ENCODE results near the gene NUP210L.

The NUP210L gene

DNA sequence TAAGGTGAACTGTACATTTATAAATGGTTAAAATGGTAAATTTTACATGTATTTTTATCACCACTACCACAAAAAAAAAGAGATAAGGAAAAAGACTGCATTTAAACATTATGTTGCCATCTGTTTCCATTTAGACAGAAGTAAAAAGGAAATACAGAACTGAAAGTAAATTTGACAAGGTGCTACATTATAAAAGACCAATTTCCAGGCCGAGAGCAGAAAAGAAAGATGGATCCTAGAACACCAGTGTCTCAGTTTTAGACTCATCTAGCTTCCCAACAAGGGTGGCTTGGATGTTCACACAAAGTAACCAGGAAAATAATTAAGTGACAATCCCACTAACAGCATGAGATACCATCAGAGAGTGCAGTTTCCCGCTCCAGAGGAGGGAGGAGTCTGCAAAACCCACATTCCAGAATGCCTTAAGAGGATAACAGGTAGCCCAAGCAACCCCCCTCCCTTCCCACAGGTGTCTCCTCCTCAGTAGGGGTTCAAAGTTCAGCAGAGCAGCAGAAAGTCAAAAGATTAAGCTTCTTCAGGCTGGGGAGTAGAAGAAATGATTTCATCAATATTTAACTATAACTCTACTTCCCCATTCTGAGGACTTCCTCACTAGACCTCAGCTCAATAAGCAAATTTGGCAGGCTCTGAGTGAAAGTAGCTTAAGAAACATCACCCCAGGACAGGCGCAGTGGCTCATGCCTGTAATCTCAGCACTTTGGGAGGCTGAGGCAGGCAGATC is 25.2 kb upstream of the NUP210L start:
- no peak for DNase-seq (ENCODE audit: low read depth)
- TF ChIP-seq, protein P1, sequence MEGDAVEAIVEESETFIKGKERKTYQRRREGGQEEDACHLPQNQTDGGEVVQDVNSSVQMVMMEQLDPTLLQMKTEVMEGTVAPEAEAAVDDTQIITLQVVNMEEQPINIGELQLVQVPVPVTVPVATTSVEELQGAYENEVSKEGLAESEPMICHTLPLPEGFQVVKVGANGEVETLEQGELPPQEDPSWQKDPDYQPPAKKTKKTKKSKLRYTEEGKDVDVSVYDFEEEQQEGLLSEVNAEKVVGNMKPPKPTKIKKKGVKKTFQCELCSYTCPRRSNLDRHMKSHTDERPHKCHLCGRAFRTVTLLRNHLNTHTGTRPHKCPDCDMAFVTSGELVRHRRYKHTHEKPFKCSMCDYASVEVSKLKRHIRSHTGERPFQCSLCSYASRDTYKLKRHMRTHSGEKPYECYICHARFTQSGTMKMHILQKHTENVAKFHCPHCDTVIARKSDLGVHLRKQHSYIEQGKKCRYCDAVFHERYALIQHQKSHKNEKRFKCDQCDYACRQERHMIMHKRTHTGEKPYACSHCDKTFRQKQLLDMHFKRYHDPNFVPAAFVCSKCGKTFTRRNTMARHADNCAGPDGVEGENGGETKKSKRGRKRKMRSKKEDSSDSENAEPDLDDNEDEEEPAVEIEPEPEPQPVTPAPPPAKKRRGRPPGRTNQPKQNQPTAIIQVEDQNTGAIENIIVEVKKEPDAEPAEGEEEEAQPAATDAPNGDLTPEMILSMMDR (conservative IDR thresholded peaks at IDR 0.05; ENCODE audit: low read depth, low read length), result no peak
- no peak overlapping the region for H3K4me3 ChIP-seq (ENCODE audit: low read depth, low read length)

DNA sequence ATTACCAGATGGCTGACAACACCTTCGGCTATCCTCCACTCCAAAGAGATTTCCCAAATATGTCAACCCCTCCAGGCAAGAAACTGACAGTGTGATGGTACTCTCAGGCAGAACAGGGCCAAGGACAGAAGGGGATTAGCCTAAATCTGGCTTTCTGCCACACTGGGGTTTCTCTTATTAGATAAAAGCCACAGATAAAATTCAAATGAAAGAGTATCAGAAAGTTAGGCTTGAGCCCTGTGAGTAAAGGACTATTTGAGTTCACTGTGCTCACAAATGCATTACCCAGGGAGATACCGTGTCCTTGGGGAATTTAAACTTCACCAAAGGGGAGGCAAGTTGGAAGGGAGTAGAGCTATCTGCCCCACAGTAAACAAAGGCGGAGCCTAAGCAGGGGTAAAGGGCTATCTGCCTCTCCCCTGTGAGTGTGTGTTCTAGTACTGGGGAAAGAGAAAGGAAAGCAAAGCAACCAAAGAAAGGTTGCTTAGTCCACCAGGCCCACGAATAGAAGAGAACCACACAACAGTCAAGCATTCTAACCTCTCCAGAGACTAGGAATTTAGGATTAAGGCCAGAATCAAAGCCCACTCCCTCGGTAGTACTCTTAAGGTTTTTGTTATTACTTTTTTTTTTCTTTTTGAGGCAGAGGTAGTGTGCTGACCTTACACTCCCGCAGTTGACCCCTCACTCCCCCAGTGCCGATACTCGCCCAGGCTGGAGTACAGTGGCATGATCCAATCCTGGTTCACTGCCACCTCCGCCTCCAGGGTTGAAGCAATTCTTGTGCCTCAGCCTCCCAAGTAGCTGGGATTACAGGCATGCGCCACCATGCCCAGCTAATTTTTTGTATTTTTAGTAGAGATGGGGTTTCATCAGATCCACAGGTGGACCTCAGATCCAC is 24.3 kb upstream of the NUP210L start:
- TF ChIP-seq, protein P1 (conservative IDR thresholded peaks at IDR 0.05; ENCODE audit: low read depth, low read length), result no peak
- DNase-seq (ENCODE audit: low read depth), result no peak
- no peak overlapping the region for H3K4me3 ChIP-seq (ENCODE audit: low read depth, low read length)

DNA sequence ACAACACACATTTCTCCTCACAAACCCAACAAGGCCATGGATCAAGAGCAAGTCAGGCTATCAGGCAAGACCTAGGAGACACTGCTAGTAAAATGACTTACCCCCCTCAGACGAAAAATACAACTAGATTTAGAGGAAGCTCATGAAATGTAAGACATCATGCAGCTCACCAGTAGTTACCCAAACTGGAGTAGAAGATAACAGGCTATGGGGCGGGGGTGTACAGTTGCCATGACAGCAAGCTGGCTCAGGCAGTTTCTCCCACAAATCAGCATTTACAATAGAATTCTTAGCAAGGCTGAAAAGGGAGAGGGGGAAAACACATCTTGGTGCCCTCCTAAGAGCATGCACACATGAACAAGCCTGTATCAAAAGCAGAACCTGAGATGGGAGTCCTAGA is 23.1 kb upstream of the NUP210L start:
- no peak overlapping the region for H3K4me3 ChIP-seq (ENCODE audit: low read depth, low read length)
- peak; percentile 31 for DNase-seq (ENCODE audit: low read depth)
- TF ChIP-seq, protein P1 (conservative IDR thresholded peaks at IDR 0.05; ENCODE audit: low read depth, low read length), result no peak

DNA sequence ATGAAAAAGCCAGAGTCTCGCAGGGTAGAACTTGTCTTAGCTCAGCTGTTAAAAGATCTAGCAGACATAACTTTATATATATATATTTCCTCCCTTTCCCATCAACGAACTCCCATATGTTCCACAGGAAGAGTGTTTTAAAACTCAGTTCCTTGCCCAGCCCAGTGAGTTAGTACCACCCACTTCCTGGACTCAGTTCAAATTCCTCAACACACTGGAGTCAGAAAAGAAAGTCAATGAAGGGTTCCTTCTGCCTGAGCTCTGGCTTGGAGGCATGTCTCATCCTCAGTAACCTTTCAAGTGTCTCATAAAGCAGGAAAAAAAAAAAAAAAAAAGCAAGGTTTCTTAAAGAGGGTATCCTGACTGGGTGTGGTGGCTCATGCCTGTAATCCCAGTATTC is 21.5 kb upstream of the NUP210L start:
- H3K4me3 ChIP-seq (ENCODE audit: low read depth, low read length), result no peak overlapping the region
- TF ChIP-seq, protein P1 (conservative IDR thresholded peaks at IDR 0.05; ENCODE audit: low read depth, low read length), result no peak
- DNase-seq (ENCODE audit: low read depth), result peak; percentile 87

DNA sequence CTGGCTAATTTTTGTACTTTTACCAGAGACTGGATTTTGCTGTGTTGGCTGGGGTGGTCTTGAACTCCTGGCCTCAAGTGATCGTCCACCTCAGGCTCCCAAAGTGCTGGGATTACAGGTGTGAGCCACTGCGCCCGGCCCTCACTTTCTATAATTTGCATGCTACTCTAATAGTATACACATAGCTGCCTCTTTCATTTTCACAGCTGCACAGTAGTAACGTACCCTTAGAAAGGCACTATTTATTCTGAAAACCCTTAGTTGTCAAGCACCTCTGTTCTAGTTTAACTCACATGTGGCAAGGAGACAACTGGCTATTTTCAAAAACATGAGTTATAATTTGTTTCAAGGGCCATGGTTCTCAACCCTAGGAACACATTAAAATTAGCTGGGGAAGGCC is 19.8 kb upstream of the NUP210L start:
- DNase-seq (ENCODE audit: low read depth), result no peak
- TF ChIP-seq, protein P1 (conservative IDR thresholded peaks at IDR 0.05; ENCODE audit: low read depth, low read length), result no peak
- no peak overlapping the region for H3K4me3 ChIP-seq (ENCODE audit: low read depth, low read length)

DNA sequence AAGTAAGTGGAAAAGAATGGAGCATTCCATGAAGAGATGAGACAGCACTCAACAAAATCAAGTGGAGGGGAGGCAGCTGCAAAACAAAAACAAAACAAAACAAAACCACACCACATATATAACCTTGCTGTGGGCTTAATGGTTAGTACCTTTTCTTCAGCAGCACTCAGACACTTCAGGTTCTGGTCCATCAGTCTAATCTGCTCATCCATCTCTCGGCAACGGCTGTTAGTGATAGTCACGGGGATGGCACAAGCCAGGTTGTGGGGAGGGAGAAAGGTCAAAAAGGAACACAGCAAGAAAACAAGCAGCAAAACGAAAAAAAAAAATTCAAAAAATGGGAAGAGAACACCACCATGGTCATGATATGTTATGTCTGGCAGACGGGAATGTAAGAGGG is 17.0 kb upstream of the NUP210L start:
- H3K4me3 ChIP-seq (ENCODE audit: low read depth, low read length), result no peak overlapping the region
- TF ChIP-seq, protein P1 (conservative IDR thresholded peaks at IDR 0.05; ENCODE audit: low read depth, low read length), result no peak
- DNase-seq (ENCODE audit: low read depth), result no peak

Data from choroid plexus epithelial cell (primary cell).